Liver (tissue), 3 donors: Measurements from ENCODE around the gene LOXL3.

Source experiments
- EGR1 ChIP-seq, 2 donors: IDR thresholded peaks; 2 replicates each; pipeline ENCODE4 v1.6.1; 2016 to 2018; ENCODE audit warnings: antibody characterized with exemption in 2 of 2, low read depth in 2 of 2
- GABPA ChIP-seq, 2 donors: IDR thresholded peaks in 1 of 2; conservative IDR thresholded peaks in 1 of 2; 2 replicates each; pipeline ENCODE4 v1.6.1; 2016; ENCODE audit warnings: antibody characterized with exemption in 2 of 2, mild to moderate bottlenecking in 1 of 2, moderate library complexity in 1 of 2
- HNF4A ChIP-seq, 2 donors: conservative IDR thresholded peaks; 2 replicates each; pipeline ENCODE4 v1.6.1; 2016; ENCODE audit warnings: antibody characterized with exemption in 2 of 2, mild to moderate bottlenecking in 2 of 2
- JUND ChIP-seq, 2 donors: IDR thresholded peaks; 2 replicates each; pipeline ENCODE4 v1.6.1; 2016; ENCODE audit warnings: antibody characterized with exemption in 2 of 2
- NR2F2 ChIP-seq: IDR thresholded peaks from 2 replicates; pipeline ENCODE4 v1.6.1; 2016; ENCODE audit warnings: antibody characterized with exemption
- RAD21 ChIP-seq, 2 donors: IDR thresholded peaks; 2 replicates each; pipeline ENCODE4 v1.6.1; 2016; ENCODE audit warnings: antibody characterized with exemption in 2 of 2, mild to moderate bottlenecking in 2 of 2
- RXRA ChIP-seq, 2 donors: IDR thresholded peaks; 2 replicates each; pipeline ENCODE4 v1.6.1; 2017 to 2018; ENCODE audit warnings: antibody characterized with exemption in 2 of 2, mild to moderate bottlenecking in 1 of 2
- TAF1 ChIP-seq: conservative IDR thresholded peaks from 2 replicates; pipeline ENCODE4 v1.6.1; 2016; ENCODE audit warnings: antibody characterized with exemption, mild to moderate bottlenecking
- YY1 ChIP-seq: IDR thresholded peaks from 2 replicates; pipeline ENCODE4 v1.6.1; 2016; ENCODE audit warnings: antibody characterized with exemption, mild to moderate bottlenecking
- TF ChIP-seq, protein P1 (sequence below): fragments of 150-350 bp; IDR thresholded peaks from 2 replicates; pipeline ENCODE4 v1.5.1; 2017; ENCODE audit warnings: improper control_type of control experiment, low read depth, low read length; ENCODE audit not compliant: missing input control
- TF ChIP-seq, protein P2 (sequence below): IDR thresholded peaks from 2 replicates; pipeline ENCODE4 v1.6.1; 2016; ENCODE audit warnings: antibody characterized with exemption
- TF ChIP-seq, protein P3 (sequence below): IDR thresholded peaks from 2 replicates; pipeline ENCODE4 v1.6.1; 2016; ENCODE audit warnings: antibody characterized with exemption
- TF ChIP-seq, protein P4 (sequence below): IDR thresholded peaks from 2 replicates; pipeline ENCODE4 v1.6.1; 2016; ENCODE audit warnings: antibody characterized with exemption
- TF ChIP-seq, protein P5 (sequence below): IDR thresholded peaks from 2 replicates; pipeline ENCODE4 v1.6.1; 2016; ENCODE audit warnings: antibody characterized with exemption, mild to moderate bottlenecking
- donor health status: healthy.
- donor health status: healthy.

DNA sequence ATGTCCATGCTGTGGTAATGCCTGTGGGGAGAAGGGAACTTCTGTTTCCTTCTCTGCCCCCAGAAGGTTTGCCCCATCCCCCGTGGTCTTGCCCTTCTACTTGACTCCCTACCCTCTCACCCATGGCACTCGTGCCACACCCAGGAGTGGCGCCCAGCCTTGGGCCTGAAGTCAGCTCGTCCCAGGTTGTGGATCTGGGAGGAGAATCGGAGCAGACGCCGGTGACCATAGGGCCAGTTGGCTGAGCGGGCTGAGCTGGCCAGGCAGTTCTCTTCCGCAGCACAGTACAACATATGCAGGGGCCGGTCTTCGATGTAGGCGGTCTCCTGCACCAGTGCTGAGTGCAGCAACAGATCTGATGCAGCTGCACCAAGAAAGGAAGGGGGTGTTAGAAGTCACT is 19.3 kb downstream of the LOXL3 start:
- TF ChIP-seq, protein P1, sequence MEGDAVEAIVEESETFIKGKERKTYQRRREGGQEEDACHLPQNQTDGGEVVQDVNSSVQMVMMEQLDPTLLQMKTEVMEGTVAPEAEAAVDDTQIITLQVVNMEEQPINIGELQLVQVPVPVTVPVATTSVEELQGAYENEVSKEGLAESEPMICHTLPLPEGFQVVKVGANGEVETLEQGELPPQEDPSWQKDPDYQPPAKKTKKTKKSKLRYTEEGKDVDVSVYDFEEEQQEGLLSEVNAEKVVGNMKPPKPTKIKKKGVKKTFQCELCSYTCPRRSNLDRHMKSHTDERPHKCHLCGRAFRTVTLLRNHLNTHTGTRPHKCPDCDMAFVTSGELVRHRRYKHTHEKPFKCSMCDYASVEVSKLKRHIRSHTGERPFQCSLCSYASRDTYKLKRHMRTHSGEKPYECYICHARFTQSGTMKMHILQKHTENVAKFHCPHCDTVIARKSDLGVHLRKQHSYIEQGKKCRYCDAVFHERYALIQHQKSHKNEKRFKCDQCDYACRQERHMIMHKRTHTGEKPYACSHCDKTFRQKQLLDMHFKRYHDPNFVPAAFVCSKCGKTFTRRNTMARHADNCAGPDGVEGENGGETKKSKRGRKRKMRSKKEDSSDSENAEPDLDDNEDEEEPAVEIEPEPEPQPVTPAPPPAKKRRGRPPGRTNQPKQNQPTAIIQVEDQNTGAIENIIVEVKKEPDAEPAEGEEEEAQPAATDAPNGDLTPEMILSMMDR: no peak
- TF ChIP-seq GABPA (IDR thresholded peaks at IDR 0.05 in 1 of 2, conservative IDR thresholded peaks at IDR 0.05 in 1 of 2) (no peak), NR2F2 (no peak), YY1 (no peak), EGR1 (IDR thresholded peaks at IDR 0.05; ENCODE audit: low read depth in 2 of 2) (no peak), RXRA (IDR thresholded peaks at IDR 0.05) (no peak), TAF1 (no peak), HNF4A (conservative IDR thresholded peaks at IDR 0.05) (no peak), JUND (IDR thresholded peaks at IDR 0.05) (no peak), RAD21 (IDR thresholded peaks at IDR 0.05) (no peak)
- TF ChIP-seq, protein P2, sequence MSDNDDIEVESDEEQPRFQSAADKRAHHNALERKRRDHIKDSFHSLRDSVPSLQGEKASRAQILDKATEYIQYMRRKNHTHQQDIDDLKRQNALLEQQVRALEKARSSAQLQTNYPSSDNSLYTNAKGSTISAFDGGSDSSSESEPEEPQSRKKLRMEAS: no peak
- TF ChIP-seq, protein P3, sequence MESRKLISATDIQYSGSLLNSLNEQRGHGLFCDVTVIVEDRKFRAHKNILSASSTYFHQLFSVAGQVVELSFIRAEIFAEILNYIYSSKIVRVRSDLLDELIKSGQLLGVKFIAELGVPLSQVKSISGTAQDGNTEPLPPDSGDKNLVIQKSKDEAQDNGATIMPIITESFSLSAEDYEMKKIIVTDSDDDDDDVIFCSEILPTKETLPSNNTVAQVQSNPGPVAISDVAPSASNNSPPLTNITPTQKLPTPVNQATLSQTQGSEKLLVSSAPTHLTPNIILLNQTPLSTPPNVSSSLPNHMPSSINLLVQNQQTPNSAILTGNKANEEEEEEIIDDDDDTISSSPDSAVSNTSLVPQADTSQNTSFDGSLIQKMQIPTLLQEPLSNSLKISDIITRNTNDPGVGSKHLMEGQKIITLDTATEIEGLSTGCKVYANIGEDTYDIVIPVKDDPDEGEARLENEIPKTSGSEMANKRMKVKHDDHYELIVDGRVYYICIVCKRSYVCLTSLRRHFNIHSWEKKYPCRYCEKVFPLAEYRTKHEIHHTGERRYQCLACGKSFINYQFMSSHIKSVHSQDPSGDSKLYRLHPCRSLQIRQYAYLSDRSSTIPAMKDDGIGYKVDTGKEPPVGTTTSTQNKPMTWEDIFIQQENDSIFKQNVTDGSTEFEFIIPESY: no peak
- TF ChIP-seq, protein P4, sequence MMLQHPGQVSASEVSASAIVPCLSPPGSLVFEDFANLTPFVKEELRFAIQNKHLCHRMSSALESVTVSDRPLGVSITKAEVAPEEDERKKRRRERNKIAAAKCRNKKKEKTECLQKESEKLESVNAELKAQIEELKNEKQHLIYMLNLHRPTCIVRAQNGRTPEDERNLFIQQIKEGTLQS: no peak
- TF ChIP-seq, protein P5, sequence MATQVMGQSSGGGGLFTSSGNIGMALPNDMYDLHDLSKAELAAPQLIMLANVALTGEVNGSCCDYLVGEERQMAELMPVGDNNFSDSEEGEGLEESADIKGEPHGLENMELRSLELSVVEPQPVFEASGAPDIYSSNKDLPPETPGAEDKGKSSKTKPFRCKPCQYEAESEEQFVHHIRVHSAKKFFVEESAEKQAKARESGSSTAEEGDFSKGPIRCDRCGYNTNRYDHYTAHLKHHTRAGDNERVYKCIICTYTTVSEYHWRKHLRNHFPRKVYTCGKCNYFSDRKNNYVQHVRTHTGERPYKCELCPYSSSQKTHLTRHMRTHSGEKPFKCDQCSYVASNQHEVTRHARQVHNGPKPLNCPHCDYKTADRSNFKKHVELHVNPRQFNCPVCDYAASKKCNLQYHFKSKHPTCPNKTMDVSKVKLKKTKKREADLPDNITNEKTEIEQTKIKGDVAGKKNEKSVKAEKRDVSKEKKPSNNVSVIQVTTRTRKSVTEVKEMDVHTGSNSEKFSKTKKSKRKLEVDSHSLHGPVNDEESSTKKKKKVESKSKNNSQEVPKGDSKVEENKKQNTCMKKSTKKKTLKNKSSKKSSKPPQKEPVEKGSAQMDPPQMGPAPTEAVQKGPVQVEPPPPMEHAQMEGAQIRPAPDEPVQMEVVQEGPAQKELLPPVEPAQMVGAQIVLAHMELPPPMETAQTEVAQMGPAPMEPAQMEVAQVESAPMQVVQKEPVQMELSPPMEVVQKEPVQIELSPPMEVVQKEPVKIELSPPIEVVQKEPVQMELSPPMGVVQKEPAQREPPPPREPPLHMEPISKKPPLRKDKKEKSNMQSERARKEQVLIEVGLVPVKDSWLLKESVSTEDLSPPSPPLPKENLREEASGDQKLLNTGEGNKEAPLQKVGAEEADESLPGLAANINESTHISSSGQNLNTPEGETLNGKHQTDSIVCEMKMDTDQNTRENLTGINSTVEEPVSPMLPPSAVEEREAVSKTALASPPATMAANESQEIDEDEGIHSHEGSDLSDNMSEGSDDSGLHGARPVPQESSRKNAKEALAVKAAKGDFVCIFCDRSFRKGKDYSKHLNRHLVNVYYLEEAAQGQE: no peak
